ENCODE data around the gene PPP1R15B. TPM values are rescaled to one million over a fixed set of nuclear protein-coding genes. Genes with fewer than 3 reads are reported as not detected.

The PPP1R15B gene
- total RNA-seq, 1 experiment from 2014 or later, result 69.3 TPM

GRCh38 chr1:204437796-204438570, 26.4 kb upstream of the PPP1R15B start (continued):
- TF ChIP-seq TCF7L2 (IDR thresholded peaks at IDR 0.05; ENCODE audit: borderline replicate concordance, extremely low read depth, insufficient read depth, insufficient read length) (no peak), CTCF (IDR thresholded peaks at IDR 0.05 in 2 of 3, conservative IDR thresholded peaks at IDR 0.05 in 1 of 3; ENCODE audit: borderline replicate concordance in 1 of 3, insufficient read depth in 1 of 3, low read depth in 2 of 3, low read length in 2 of 3) (no peak), SRF (IDR thresholded peaks at IDR 0.05; ENCODE audit: low read depth) (no peak), POLR2AphosphoS5 (IDR thresholded peaks at IDR 0.05; ENCODE audit: low read depth, low read length) (no peak)

- H3K4me1 ChIP-seq (ENCODE audit: control insufficient read depth in 1 of 2, insufficient read depth in 2 of 2, low read length in 2 of 2), result peaks cover 0 to 8% of the 10 kb centered on the region in 2 experiments; a peak in 1 of 4 replicates
- TF ChIP-seq SRF (IDR thresholded peaks at IDR 0.05; ENCODE audit: low read depth) (no peak), REST (IDR thresholded peaks at IDR 0.05; ENCODE audit: low read depth) (no peak), POLR2A (IDR thresholded peaks at IDR 0.05; ENCODE audit: borderline replicate concordance, extremely low read depth, insufficient read depth, insufficient read length) (no peak), CBX3 (IDR thresholded peaks at IDR 0.05; ENCODE audit: low read depth) (no peak), POLR2AphosphoS5 (IDR thresholded peaks at IDR 0.05; ENCODE audit: low read depth, low read length) (no peak), JUND (IDR thresholded peaks at IDR 0.05) (no peak), EZH2phosphoT487 (IDR thresholded peaks at IDR 0.05; ENCODE audit: borderline replicate concordance) (no peak), RAD21 (IDR thresholded peaks at IDR 0.05; ENCODE audit: low read depth) (no peak), ATF3 (IDR thresholded peaks at IDR 0.05) (no peak), TCF7L2 (IDR thresholded peaks at IDR 0.05; ENCODE audit: borderline replicate concordance, extremely low read depth, insufficient read depth, insufficient read length) (no peak), ZNF274 (IDR thresholded peaks at IDR 0.05; ENCODE audit: low read depth, low read length) (no peak), EGR1 (IDR thresholded peaks at IDR 0.05; ENCODE audit: low read depth) (no peak), EZH2 (IDR thresholded peaks at IDR 0.05) (no peak), CTCF (IDR thresholded peaks at IDR 0.05 in 2 of 3, conservative IDR thresholded peaks at IDR 0.05 in 1 of 3; ENCODE audit: borderline replicate concordance in 1 of 3, insufficient read depth in 1 of 3, low read depth in 2 of 3, low read length in 2 of 3) (no peak), FOSL1 (IDR thresholded peaks at IDR 0.05; ENCODE audit: low read depth) (no peak), ELF1 (IDR thresholded peaks at IDR 0.05; ENCODE audit: borderline replicate concordance, low read depth) (no peak)
These were observed 24.3 kb upstream of the PPP1R15B start for GRCh38 chr1:204435872-204436271.

More at GRCh38 chr1:204435872-204436271, 24.3 kb upstream of the PPP1R15B start:
- Histone ChIP-seq H3K9me3 (ENCODE audit: control insufficient read depth in 1 of 2, insufficient read depth in 1 of 2, low read depth in 1 of 2, low read length in 2 of 2) (no peaks in the 10 kb centered on the region), H3K27me3 (ENCODE audit: insufficient read depth, low read length) (no peaks in the 10 kb centered on the region), H3K4me2 (ENCODE audit: low read length) (no peak overlapping the region), H3K4me3 (replicated peaks in 1 of 2; ENCODE audit: low read depth in 1 of 2, low read length in 2 of 2) (no peak overlapping the region), H2AFZ (ENCODE audit: low read depth, low read length, poor library complexity, severe bottlenecking) (no peak overlapping the region), H3K9ac (ENCODE audit: low read length) (no peak overlapping the region), H3K9me2 (ENCODE audit: insufficient read depth) (no peaks in the 10 kb centered on the region), H4K20me1 (ENCODE audit: insufficient read depth) (no peaks in the 10 kb centered on the region), H3K79me2 (ENCODE audit: insufficient read depth, low read length) (no peaks in the 10 kb centered on the region), H3K27ac (ENCODE audit: low read depth, low read length) (no peak overlapping the region), H3K36me3 (ENCODE audit: control insufficient read depth in 1 of 2, insufficient read depth in 2 of 2, low read length in 2 of 2) (peaks cover 6% of the 10 kb centered on the region in 2 experiments; a peak in 3 of 4 replicates)
- ATAC-seq, result no peak
- ChIA-PET CTCF (interaction anchor here (1.4 kb wide), 1 partner anchor 11 kb away, joined by 5 read pairs; no protein-coding TSS in a partner anchor), POLR2A (no interaction called here), RAD21 (ENCODE audit: low non-redundant PET in 1 of 2, low total read pairs in 2 of 2, uncharacterized antibody in 2 of 2, unreplicated experiment in 2 of 2) (no interaction called here)
- BruUV-seq (replicated peaks), result no TSS peak
- intact Hi-C loops (cut with micrococcal nuclease), result no loop called here
- DNase-seq (ENCODE audit: low read depth, low spot score), result no peak

Measured in HCT116 (cell line).